Measurements from ENCODE around the gene TM4SF5.

TM4SF5 gene

GRCh38 chr17:4771519-4772234 lies at the start of gene TM4SF5:
Gene TM4SF5 (plus strand): TSS chr17:4771886. CDS start chr17:4771923, 37 bp downstream.
- no peak for DNase-seq (ENCODE audit: low spot score)

DNA sequence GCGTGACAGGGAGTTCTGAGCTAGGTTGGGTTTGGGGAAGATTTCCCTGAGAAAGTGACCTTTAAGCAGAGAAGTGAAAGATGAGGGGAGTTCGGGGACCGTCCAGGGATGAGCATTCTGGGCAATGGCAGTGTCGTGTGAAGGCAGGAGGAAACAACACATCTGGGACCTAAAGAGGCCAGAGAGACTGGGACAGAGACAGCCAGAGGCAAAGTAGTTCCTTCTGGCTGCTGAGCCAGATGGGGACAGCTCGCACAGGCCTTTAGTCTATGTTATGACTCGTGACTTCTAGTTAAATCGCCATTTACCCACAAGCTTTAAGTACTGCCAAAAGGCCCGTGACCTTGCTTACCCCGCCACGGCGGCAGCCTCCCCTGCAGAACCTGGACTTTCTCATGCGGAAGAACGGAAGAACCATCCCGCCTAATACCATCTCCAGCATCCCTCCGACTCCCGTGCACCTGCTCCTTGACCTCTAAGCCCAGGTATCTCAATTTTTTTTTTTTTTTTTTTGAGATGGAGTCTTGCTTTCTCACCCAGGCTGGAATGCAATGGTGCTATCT lies 48.9 kb upstream of the TM4SF5 start:
- no peak for DNase-seq (ENCODE audit: low spot score)

GRCh38 chr17:4724650-4725049 lies 47.0 kb upstream of the TM4SF5 start:
- no peak for DNase-seq (ENCODE audit: low spot score)

- DNase-seq (ENCODE audit: low spot score): no peak
Measured at GRCh38 chr17:4725646-4726310, 45.9 kb upstream of the TM4SF5 start.

DNA sequence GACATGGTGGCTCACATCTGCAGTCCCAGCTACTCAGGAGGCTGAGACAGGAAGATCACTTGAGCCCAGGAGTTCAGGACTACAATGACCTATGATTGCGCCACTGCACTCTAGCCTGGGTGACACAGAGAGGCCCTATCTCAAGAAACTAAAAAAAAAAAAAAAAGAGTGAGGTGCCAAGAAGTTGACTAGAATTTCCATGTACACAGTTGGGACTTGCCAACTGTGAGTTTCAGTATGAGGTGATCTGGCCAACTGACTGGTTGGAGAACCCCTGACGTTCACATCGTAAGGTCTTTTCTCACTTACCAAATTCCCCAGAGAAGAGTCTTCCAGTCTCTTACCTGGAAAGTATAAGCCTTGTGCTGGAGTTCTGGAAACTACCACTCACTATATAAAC lies 43.6 kb upstream of the TM4SF5 start:
- DNase-seq (ENCODE audit: low spot score): no peak

- no peak for DNase-seq (ENCODE audit: low spot score)
Measured at GRCh38 chr17:4733073-4733531, 38.6 kb upstream of the TM4SF5 start.

DNA sequence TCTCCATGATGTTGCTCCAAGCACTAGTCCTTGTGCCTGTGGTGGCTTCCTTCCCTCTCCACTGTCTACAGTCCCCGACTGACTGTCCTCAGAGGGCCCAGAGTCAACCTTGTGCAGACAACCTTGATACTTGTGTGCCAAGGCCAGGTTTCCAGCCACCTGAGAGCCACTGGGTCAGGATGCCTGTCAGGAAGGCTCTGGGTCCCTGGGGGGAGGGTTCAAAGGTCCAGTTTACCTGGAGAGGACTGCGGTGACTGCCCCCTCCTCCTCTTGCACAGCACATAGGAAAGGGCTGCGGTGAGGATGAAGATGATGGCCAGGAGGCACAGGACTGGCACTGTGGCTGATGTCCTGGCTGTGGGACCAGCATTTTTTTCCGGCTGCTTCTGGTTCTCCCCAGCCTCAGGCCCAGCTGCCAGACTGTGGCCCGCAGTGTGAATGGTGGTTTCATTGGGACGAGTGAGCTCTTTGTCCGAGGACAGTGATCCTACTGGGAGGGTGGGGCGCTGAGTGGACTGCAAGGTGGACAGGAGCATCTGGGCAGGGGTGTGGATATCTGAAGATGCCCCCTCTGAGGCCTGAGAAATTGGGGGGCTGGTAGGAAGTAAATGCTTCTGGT lies 36.7 kb upstream of the TM4SF5 start:
- DNase-seq (ENCODE audit: low spot score): no peak

DNA sequence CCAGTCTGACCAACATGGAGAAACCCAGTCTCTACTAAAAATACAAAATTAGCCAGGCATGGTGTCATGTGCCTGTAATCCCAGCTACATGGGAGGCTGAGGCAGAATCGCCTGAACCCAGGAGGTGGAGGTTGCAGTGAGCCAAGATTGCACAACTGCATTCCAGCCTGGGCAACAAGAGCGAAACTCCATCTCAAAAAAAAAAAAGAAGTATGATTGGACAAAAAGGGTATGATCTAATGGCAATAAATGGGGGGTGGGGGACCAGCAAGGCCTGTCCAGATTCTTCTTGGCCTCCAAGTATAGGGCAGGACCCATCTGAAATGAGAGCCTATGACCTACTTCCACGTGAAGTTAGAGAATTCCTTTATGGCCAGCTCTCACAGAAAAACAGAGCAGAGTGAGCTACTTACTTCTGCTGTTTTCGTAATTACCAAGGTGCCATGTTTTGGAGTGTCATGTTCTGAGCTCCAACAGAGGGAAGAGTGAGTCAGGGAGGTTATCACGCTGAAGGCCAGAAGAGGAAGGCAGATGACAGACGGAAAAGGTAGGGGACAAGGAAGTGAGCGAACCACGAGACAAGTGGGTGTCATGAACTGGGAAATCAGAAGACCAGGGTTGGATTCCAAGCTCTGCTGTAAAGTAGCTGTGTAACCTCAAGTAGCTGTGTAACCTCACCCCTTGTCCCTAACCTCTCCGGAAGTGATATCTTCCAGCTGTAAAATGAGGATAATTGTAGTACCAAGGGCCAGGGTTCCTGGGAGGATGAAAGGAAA lies 35.6 kb upstream of the TM4SF5 start:
- no peak for DNase-seq (ENCODE audit: low spot score)

- no peak for DNase-seq (ENCODE audit: low spot score)
Measured at GRCh38 chr17:4738136-4739121, 33.3 kb upstream of the TM4SF5 start.

GRCh38 chr17:4739122-4740024 lies 32.3 kb upstream of the TM4SF5 start, which contains the start of the genes CXCL16 and ZMYND15:
Gene CXCL16 (minus strand): TSS chr17:4739928. CDS start chr17:4739339, 589 bp downstream.
Gene ZMYND15 (plus strand): TSS chr17:4739833. CDS start chr17:4740549, 716 bp downstream.
- peak; percentile 81 for DNase-seq (ENCODE audit: low spot score)

- DNase-seq (ENCODE audit: low spot score): no peak
Measured at GRCh38 chr17:4740025-4740351, 31.7 kb upstream of the TM4SF5 start.

DNA sequence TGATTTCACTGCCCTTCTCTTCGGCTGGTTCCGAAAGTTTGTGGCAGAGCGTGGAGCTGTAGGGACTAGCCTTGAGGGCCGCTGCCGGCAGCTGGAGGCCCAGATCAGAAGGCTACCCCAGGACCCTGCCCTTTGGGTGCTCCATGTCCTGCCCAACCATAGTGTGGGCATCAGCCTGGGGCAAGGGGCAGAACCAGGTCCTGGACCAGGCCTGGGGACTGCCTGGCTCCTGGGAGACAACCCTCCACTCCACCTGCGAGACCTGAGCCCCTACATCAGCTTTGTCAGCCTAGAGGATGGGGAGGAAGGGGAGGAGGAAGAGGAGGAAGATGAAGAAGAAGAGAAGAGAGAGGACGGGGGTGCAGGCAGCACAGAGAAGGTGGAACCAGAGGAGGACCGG lies 31.1 kb upstream of the TM4SF5 start:
- no peak for DNase-seq (ENCODE audit: low spot score)

- DNase-seq (ENCODE audit: low spot score): no peak
Measured at GRCh38 chr17:4741544-4741943, 30.1 kb upstream of the TM4SF5 start.

- DNase-seq (ENCODE audit: low spot score): no peak
Measured at GRCh38 chr17:4742133-4742532, 29.6 kb upstream of the TM4SF5 start.

DNA sequence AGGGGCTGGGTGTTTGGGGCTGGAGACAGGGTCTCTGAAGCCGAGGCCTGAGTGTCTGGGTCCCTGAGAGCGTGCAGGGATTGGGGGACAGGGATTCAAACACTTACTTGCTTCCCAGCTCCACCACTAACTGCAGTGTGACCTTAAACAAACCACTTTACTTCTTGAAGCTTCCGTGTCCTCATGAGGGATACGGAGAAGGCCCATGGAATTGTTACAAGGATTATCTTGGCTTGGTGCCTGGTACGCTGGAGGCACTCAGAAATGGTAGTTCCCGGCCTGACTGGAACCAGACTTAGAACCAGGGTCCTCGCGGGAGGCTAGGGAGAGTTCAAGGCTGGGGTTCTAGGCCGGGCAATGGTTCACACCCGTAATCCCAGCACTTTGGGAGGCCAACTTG lies 29.1 kb upstream of the TM4SF5 start:
- DNase-seq (ENCODE audit: low spot score): no peak

- DNase-seq (ENCODE audit: low spot score): no peak
Measured at GRCh38 chr17:4743216-4743615, 28.5 kb upstream of the TM4SF5 start.

GRCh38 chr17:4743898-4744297 lies 27.8 kb upstream of the TM4SF5 start:
- no peak for DNase-seq (ENCODE audit: low spot score)

GRCh38 chr17:4744999-4745969 lies 26.4 kb upstream of the TM4SF5 start:
- DNase-seq (ENCODE audit: low spot score): no peak

- DNase-seq (ENCODE audit: low spot score): no peak
Measured at GRCh38 chr17:4747847-4748246, 23.8 kb upstream of the TM4SF5 start.

All from GM03348 (cell line).